Kidney epithelial cell (primary cell): ENCODE results near the gene MRPL53. TPM values are rescaled to one million over a fixed set of nuclear protein-coding genes. Genes with fewer than 3 reads are reported as not detected.
"Not testable (repeated sequence)": the region's sequence is repeated elsewhere in the genome, so short reads cannot be mapped to it uniquely, and the experiment has no call there.

ENCODE experiments used
- DNase-seq: peaks from one replicate; pipeline ENCODE4 v3.0.0-alpha.2; 2010; ENCODE audit warnings: low read depth
- H3K27me3 ChIP-seq: 2 replicates; pipeline ENCODE4 v1.6.0; 2011; ENCODE audit warnings: low read length; ENCODE audit not compliant: control insufficient read depth, insufficient read depth
- H3K36me3 ChIP-seq: 2 replicates; pipeline ENCODE4 v1.5.1; 2011; ENCODE audit warnings: low read length; ENCODE audit not compliant: control insufficient read depth, insufficient read depth
- H3K4me3 ChIP-seq: 2 replicates; pipeline ENCODE4 v1.5.1; 2011; ENCODE audit warnings: low read depth, mild to moderate bottlenecking, control low read depth, low read length
- CTCF ChIP-seq: IDR thresholded peaks from 2 replicates; pipeline ENCODE4 v1.5.1; 2011; ENCODE audit warnings: mild to moderate bottlenecking, moderate library complexity, low read length, control low read depth, inconsistent platforms; ENCODE audit not compliant: insufficient read depth, poor library complexity, severe bottlenecking
- total RNA-seq: library from RNA; depleted of rRNA; stranded (reverse); fragments of >200 nt; gene quantifications from 2 replicates; pipeline ENCODE4 v1.2.3, GENCODE V29; 2015

The MRPL53 gene
- total RNA-seq, 1 donor from 2014 or later, result 24.6 TPM

GRCh38 chr2:74491648-74492544, 19.4 kb upstream of the MRPL53 start:
- no peak for TF ChIP-seq CTCF
- Histone ChIP-seq H3K27me3 (no peaks in the 10 kb centered on the region), H3K4me3 (no peak overlapping the region), H3K36me3 (peaks cover 1% of the 10 kb centered on the region)
- no peak for DNase-seq

GRCh38 chr2:74489906-74490305, 17.4 kb upstream of the MRPL53 start:
- no peak for DNase-seq
- Histone ChIP-seq H3K27me3 (no peaks in the 10 kb centered on the region), H3K36me3 (peaks cover 1% of the 10 kb centered on the region), H3K4me3 (no peak overlapping the region)
- TF ChIP-seq CTCF, result no peak

- TF ChIP-seq CTCF, result no peak
- DNase-seq, result no peak
- H3K4me3 ChIP-seq, result no peak overlapping the region
- H3K27me3 ChIP-seq, result no peaks in the 10 kb centered on the region
- peaks cover 1% of the 10 kb centered on the region for H3K36me3 ChIP-seq
Observed at GRCh38 chr2:74488643-74489481, 16.4 kb upstream of the MRPL53 start.

GRCh38 chr2:74486141-74486540, 13.7 kb upstream of the MRPL53 start:
- DNase-seq, result no peak
- Histone ChIP-seq H3K4me3 (no peak overlapping the region), H3K27me3 (no peaks in the 10 kb centered on the region), H3K36me3 (no peaks in the 10 kb centered on the region)
- no peak for TF ChIP-seq CTCF

GRCh38 chr2:74483675-74484164, 11.2 kb upstream of the MRPL53 start:
- H3K27me3 ChIP-seq, DNase-seq, H3K36me3 ChIP-seq: not testable (repeated sequence)
- peak overlapping the region; percentile 60 for H3K4me3 ChIP-seq
